T-helper 1 cell (primary cell): Measurements from ENCODE around the gene KRTAP4-5.
"Not testable (repeated sequence)": the region's sequence is repeated elsewhere in the genome, so short reads cannot be mapped to it uniquely, and the experiment has no call there.

Source experiments
- DNase-seq, 5 donors: peaks; one replicate each; pipeline ENCODE4 v3.0.0-alpha.2; 2012 to 2020

Gene KRTAP4-5

GRCh38 chr17:41105347-41105746 is 44.3 kb downstream of the KRTAP4-5 start, which contains the start of gene KRTAP4-9:
Gene KRTAP4-9 (plus strand): TSS chr17:41105389. CDS start chr17:41105389, 0 bp downstream.
- DNase-seq, result not testable (repeated sequence)

- DNase-seq, result not testable (repeated sequence)
These were observed 45.1 kb downstream of the KRTAP4-5 start for GRCh38 chr17:41104386-41105038.

GRCh38 chr17:41103896-41104295 is 45.7 kb downstream of the KRTAP4-5 start:
- no peak for DNase-seq

DNA sequence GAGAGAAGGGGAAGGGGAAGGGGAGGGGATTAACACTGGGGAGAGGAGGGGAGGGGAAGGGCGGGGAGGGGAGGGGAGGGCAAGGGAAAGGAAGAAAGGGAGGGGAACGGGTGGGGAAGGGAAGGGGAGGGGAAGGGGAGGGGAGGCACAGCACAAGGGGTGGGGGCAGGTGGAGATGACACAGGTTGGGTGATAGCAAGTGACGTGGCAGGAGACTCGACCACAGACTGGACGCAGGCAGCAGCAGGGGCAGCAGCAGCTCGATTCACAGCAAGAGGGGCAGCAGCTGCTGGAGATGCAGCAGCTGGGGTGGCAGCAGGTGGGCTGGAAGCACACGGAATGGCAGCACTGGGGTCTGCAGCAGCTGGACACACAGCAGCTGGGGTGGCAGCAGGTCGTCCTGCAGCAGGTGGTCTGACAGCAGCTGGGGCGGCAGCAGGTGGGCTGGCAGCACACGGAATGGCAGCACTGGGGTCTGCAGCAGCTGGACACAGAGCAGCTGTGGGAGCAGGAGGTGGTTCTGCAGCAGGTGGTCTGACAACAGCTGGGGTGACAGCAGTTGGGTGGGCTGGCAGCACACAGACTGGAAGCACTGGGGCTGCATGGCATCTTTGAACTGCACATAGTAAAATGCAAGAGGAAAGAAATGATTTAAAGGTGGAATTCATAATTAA is 47.9 kb downstream of the KRTAP4-5 start, which contains the start of gene KRTAP4-16:
KRTAP4-16 (minus strand) TSS at position 624 of the 674 bp plus-strand sequence; CDS start at position 624, 0 bp downstream.
- DNase-seq, result no peak

DNA sequence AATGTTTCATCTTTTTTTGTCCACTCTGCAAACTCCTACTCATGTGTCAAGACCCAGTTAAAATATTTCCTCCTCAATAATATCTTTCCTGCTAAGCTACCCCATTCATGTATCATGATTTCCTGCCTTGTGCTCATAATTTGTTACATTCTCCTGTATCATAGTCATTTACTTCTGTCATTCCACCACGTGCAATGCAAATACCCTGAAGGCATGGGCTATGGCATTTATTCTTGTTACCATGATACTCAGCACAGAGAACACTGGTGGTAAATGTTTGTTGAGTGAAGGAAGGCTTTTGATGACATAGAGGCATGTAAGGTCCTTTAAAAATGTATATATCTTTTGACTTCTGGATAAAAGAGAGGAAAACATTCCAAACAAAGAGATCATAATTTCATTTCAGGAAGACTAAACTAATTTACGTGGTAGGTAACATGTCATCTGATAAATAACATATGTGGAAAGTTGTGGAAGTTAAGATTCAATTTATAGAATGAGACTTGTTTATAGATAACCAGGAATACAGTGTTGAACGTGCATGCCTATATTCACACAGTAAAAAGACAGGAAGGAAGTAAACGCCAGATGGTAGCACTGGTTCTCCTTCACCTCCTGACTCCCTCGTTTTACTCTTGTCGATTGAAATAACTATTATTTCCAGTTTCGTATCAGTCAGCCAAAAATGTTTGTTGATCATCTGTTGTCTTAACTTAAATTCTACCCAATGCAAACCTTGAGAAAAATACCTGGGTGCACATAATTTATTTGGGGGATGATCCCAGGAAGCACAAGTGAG is 49.7 kb downstream of the KRTAP4-5 start:
- DNase-seq, result not testable (repeated sequence)
